Nephron progenitor cell (in vitro differentiated cells): ENCODE data around the gene RND3.

Experiments
- DNase-seq: peaks from one replicate; pipeline ENCODE4 v3.0.0; 2021
- H3K27ac Mint-ChIP-seq: 2 replicates; pipeline ENCODE4 v1.8.0; 2021; ENCODE audit warnings: mild to moderate bottlenecking, moderate library complexity, mixed read lengths
- H3K27me3 Mint-ChIP-seq: 2 replicates; pipeline ENCODE4 v1.8.0; 2021; ENCODE audit warnings: mild to moderate bottlenecking, low read depth, mixed read lengths; ENCODE audit not compliant: poor library complexity
- H3K36me3 Mint-ChIP-seq: 2 replicates; pipeline ENCODE4 v1.8.0; 2021; ENCODE audit warnings: low read depth, mixed read lengths
- H3K4me1 Mint-ChIP-seq: 2 replicates; pipeline ENCODE4 v1.8.0; 2021; ENCODE audit warnings: mixed read lengths
- H3K4me3 Mint-ChIP-seq: 2 replicates; pipeline ENCODE4 v1.8.0; 2021; ENCODE audit warnings: mild to moderate bottlenecking, moderate library complexity, mixed read lengths
- H3K9me3 Mint-ChIP-seq: 2 replicates; pipeline ENCODE4 v1.8.0; 2021; ENCODE audit warnings: mild to moderate bottlenecking, moderate library complexity, mixed read lengths
- CTCF ChIP-seq: fragments of 200-600 bp; sonication (generic); IDR thresholded peaks from 2 replicates; pipeline ENCODE4 v1.5.0; 2021; ENCODE audit warnings: antibody characterized with exemption

Gene RND3

GRCh38 chr2:150421126-150421651 is 66.3 kb downstream of the RND3 start:
- no peak overlapping the region for H3K4me3 Mint-ChIP-seq

GRCh38 chr2:150418916-150419315 is 68.6 kb downstream of the RND3 start:
- H3K9me3 Mint-ChIP-seq = peaks cover 11% of the 10 kb centered on the region
- H3K4me3 Mint-ChIP-seq = no peak overlapping the region
- H3K27ac Mint-ChIP-seq = no peak overlapping the region
- TF ChIP-seq CTCF = no peak
- H3K4me1 Mint-ChIP-seq = peaks cover 12% of the 10 kb centered on the region
- peaks cover 7% of the 10 kb centered on the region for H3K36me3 Mint-ChIP-seq
- no peaks in the 10 kb centered on the region for H3K27me3 Mint-ChIP-seq
- no peak for DNase-seq

More at GRCh38 chr2:150421126-150421651, 66.3 kb downstream of the RND3 start:
- no peak for TF ChIP-seq CTCF
- Mint-ChIP-seq H3K4me1 (peaks cover 25% of the 10 kb centered on the region), H3K9me3 (peaks cover 11% of the 10 kb centered on the region), H3K36me3 (peaks cover 7% of the 10 kb centered on the region), H3K27me3 (no peaks in the 10 kb centered on the region), H3K27ac (no peak overlapping the region)
- DNase-seq = no peak
